NCI-H187 (cell line): Measurements from ENCODE around the gene TNC.

Source experiments
- DNase-seq, 2 experiments: peaks; one replicate each; lab custom pipeline; 2025; lab: John Stamatoyannopoulos, UW

The TNC gene

GRCh38 chr9:115046199-115046598, 71.8 kb downstream of the TNC start:
- DNase-seq = no peak

- no peak for DNase-seq
These were observed 74.3 kb downstream of the TNC start for GRCh38 chr9:115043632-115044031.

GRCh38 chr9:115042781-115043509, 75.0 kb downstream of the TNC start:
- DNase-seq = no peak

GRCh38 chr9:115039516-115040120, 78.3 kb downstream of the TNC start:
- DNase-seq = no peak

GRCh38 chr9:115038178-115038577, 79.8 kb downstream of the TNC start:
- no peak for DNase-seq

- no peak for DNase-seq
These were observed 81.3 kb downstream of the TNC start for GRCh38 chr9:115036691-115037090.

- no peak for DNase-seq
These were observed 81.9 kb downstream of the TNC start for GRCh38 chr9:115035841-115036612.

- DNase-seq = no peak
These were observed 83.2 kb downstream of the TNC start for GRCh38 chr9:115034801-115035200.

- DNase-seq = no peak
These were observed 84.2 kb downstream of the TNC start for GRCh38 chr9:115033800-115034199.

- DNase-seq = no peak
These were observed 85.7 kb downstream of the TNC start for GRCh38 chr9:115032296-115032695.

GRCh38 chr9:115030006-115030405, 88.0 kb downstream of the TNC start:
- DNase-seq = no peak

- no peak for DNase-seq
These were observed 92.2 kb downstream of the TNC start for GRCh38 chr9:115025721-115026120.

GRCh38 chr9:115024925-115025535, 92.9 kb downstream of the TNC start:
- no peak for DNase-seq

- DNase-seq = no peak
These were observed 95.1 kb downstream of the TNC start for GRCh38 chr9:115022760-115023434.

- no peak for DNase-seq
These were observed 99.2 kb downstream of the TNC start for GRCh38 chr9:115018547-115019435.

GRCh38 chr9:115016344-115016743, 101.6 kb downstream of the TNC start:
- DNase-seq = no peak

- DNase-seq = no peak
These were observed 102.8 kb downstream of the TNC start for GRCh38 chr9:115015018-115015635.

- no peak for DNase-seq
These were observed 103.5 kb downstream of the TNC start for GRCh38 chr9:115014438-115014837.

- peak; percentile 22 to 54 for DNase-seq
These were observed 104.0 kb downstream of the TNC start for GRCh38 chr9:115013998-115014397.

GRCh38 chr9:115012486-115012885, 105.5 kb downstream of the TNC start:
- no peak for DNase-seq

GRCh38 chr9:115010874-115011273, 107.1 kb downstream of the TNC start:
- no peak for DNase-seq
